ENCODE measurements around the gene GADD45G.

GADD45G gene

GRCh38 chr9:89592963-89593726 is 11.7 kb upstream of the GADD45G start:
- no peak for DNase-seq (ENCODE audit: low read depth)

DNA sequence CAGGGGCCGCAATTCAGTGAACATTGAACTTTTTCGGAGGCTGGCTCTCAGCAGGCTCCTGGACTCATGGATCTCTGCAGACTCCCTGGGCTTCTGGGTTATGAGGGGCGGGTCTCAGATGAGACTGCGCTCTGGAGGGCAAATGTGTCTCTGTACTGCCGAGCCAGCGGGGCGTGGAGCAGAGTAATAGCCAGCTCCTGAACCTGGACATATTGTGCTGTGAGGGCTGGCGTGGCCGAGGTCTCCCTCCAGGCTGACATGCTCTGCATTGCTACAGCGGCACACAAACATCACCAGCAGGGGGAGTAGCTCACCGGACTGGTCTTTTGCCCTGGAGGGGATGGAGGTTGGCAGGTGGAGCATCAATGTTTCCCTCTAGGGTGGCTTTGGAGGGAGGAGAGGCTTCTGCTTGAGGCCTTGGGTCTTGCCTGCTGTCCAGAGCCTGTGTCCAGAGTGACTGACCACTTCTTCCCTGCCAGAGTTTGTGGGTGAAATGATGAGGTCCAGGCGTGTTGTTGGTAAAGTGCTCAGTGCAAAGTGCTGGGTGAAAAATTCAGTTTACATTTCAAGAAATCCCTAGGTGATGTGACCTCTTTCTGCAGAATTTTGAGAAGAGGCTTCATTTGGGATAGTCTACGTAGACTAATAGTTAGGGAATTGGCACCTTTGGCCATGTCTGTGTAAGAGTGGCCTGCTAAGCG is 10.9 kb upstream of the GADD45G start:
- DNase-seq (ENCODE audit: low read depth) = no peak

- no peak for DNase-seq (ENCODE audit: low read depth)
These were observed 9.8 kb upstream of the GADD45G start for GRCh38 chr9:89594811-89595550.

- no peak for DNase-seq (ENCODE audit: low read depth)
These were observed 9.2 kb upstream of the GADD45G start for GRCh38 chr9:89595646-89596045.

GRCh38 chr9:89596937-89597555 is 7.8 kb upstream of the GADD45G start:
- DNase-seq (ENCODE audit: low read depth) = no peak

- DNase-seq (ENCODE audit: low read depth) = peak; percentile 32
These were observed 7.0 kb upstream of the GADD45G start for GRCh38 chr9:89597711-89598362.

GRCh38 chr9:89598363-89598713 is 6.5 kb upstream of the GADD45G start:
- DNase-seq (ENCODE audit: low read depth) = no peak

DNA sequence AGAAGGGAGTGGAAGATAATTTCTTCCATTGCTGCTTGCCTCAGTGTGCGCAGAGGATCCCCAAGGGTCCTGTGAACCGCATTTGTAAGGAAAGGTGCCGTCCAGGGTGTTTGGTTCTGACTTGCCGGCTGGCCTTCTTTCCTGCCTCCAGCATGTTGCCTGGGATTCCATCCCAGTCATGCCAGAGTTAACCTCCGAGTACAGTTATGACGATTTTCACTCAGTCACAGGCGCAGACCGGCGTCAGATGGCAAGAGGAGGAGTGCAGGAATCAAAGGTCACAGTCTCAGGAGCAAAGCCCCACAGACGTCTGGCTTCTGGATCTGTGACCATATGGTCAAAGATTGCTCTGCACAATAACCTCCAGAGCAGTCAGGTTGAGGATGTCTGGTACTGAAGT is 5.9 kb upstream of the GADD45G start:
- DNase-seq (ENCODE audit: low read depth) = no peak

DNA sequence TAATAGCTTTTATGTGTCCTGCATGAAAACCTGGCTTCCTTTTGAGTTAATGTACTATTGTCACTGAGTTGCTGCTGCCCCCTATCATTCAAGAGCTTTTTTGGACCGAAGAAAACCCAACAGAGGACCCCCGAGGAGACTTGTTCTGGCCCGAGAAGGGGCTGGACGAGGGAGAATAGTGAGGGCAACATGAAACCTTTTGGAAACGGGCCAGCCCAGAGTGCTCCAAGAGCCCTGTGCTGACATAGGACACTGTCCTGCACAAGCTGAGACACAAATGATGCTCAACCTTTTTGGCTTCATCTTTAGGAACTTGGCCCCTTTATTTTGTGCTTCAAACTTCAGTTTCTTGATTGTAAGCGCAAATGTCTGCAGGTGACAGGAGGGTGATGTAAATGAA is 4.0 kb upstream of the GADD45G start:
- DNase-seq (ENCODE audit: low read depth) = no peak

- DNase-seq (ENCODE audit: low read depth) = no peak
These were observed 3.5 kb upstream of the GADD45G start for GRCh38 chr9:89601306-89601705.

GRCh38 chr9:89601856-89602562 is 2.8 kb upstream of the GADD45G start:
- DNase-seq (ENCODE audit: low read depth) = no peak

GRCh38 chr9:89602978-89603766 is 1.6 kb upstream of the GADD45G start:
- peak; percentile 49 for DNase-seq (ENCODE audit: low read depth)

- no peak for DNase-seq (ENCODE audit: low read depth)
These were observed 796 bp upstream of the GADD45G start for GRCh38 chr9:89603767-89604665.

GRCh38 chr9:89605465-89606048 is 745 bp downstream of the GADD45G start:
- DNase-seq (ENCODE audit: low read depth) = no peak

DNA sequence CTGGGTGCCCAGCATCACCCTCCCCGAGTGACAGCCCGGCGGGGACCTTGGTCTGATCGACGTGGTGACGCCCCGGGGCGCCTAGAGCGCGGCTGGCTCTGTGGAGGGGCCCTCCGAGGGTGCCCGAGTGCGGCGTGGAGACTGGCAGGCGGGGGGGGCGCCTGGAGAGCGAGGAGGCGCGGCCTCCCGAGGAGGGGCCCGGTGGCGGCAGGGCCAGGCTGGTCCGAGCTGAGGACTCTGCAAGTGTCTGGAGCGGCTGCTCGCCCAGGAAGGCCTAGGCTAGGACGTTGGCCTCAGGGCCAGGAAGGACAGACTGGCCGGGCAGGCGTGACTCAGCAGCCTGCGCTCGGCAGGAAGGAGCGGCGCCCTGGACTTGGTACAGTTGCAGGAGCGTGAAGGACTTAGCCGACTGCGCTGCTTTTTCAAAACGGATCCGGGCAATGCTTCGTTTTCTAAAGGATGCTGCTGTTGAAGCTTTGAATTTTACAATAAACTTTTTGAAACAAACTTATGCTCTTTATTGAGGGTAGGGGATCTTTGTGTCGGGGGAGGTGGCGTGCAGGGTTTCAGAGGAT is 1.3 kb downstream of the GADD45G start:
- no peak for DNase-seq (ENCODE audit: low read depth)

- DNase-seq (ENCODE audit: low read depth) = no peak
These were observed 2.0 kb downstream of the GADD45G start for GRCh38 chr9:89606624-89607311.

GRCh38 chr9:89608641-89609335 is 4.0 kb downstream of the GADD45G start:
- no peak for DNase-seq (ENCODE audit: low read depth)
